ENCODE data around the gene B3GAT3. TPM values are rescaled to one million over a fixed set of nuclear protein-coding genes. Genes with fewer than 3 reads are reported as not detected.

Gene B3GAT3
- total RNA-seq, 8 experiments from 2014 or later: 28.6 to 56.5 (median 37.0) TPM

GRCh38 chr11:62567018-62567633, 54.7 kb downstream of the B3GAT3 start:
- WGBS, 10 experiments: 71 to 100% (median 97%) methylated on average over 1 to 4 of the region's 8 CpGs; no CpG with 5 or more reads in 3 of the 10 experiments
- H3K4me1 ChIP-seq (replicated peaks in 1 of 2): peaks cover under 1 to 1% of the 10 kb centered on the region in 2 donors
- ATAC-seq (replicated peaks in 6 of 8): no peak
- in situ Hi-C loops (cut with MboI; ENCODE audit: low pct_unique_long_range_greater_than_20kb in 2 of 9, low sequenced_read_pairs in 9 of 9, unreplicated experiment in 9 of 9): loop anchor here in 2 of 9 experiments (25.0 kb wide), 2 partner anchors 155 to 180 kb away; partner anchors contain the start of gene SCGB1A1 (in 1 of the 2)
- H3K4me3 ChIP-seq: no peak overlapping the region
- no peak overlapping the region for H3K27ac ChIP-seq

- H3K27ac ChIP-seq: no peak overlapping the region
- H3K4me3 ChIP-seq: no peak overlapping the region
- WGBS, 10 experiments: 63 to 100% (median 92%) methylated on average over 1 to 8 of the region's 8 CpGs; no CpG with 5 or more reads in 2 of the 10 experiments
- in situ Hi-C loops (cut with MboI; ENCODE audit: low pct_unique_long_range_greater_than_20kb in 2 of 9, low sequenced_read_pairs in 9 of 9, unreplicated experiment in 9 of 9): loop anchor here in 2 of 9 experiments (25.0 kb wide), 2 partner anchors 154 to 179 kb away; partner anchors contain the start of gene SCGB1A1 (in 1 of the 2)
- peaks cover 2% of the 10 kb centered on the region in 2 donors for H3K4me1 ChIP-seq (replicated peaks in 1 of 2)
- ATAC-seq (replicated peaks in 6 of 8): no peak
Measured at GRCh38 chr11:62566247-62566646, 55.5 kb downstream of the B3GAT3 start.

Other genes with a start within 250 kb of the B3GAT3 start
- gene SCGB1A1, start 203.0 kb downstream of the B3GAT3 start, total RNA-seq: not detected
- 10 to 100 TPM in 4 of 8 experiments, 1 to 10 TPM in 4; 1.2 to 93.7 (median 13.5) TPM for gene AHNAK, start 75.2 kb downstream of the B3GAT3 start, total RNA-seq
- gene EEF1G, start 48.1 kb downstream of the B3GAT3 start, total RNA-seq: 1,000 to 10,000 TPM; 1,525 to 3,247 (median 2,152) TPM
- gene TUT1, start 30.5 kb downstream of the B3GAT3 start, total RNA-seq: 10 to 100 TPM; 11.5 to 24.4 (median 17.3) TPM
- gene MTA2, start 20.1 kb downstream of the B3GAT3 start, total RNA-seq: 100 to 1,000 TPM in 3 of 8 experiments, 10 to 100 TPM in 5; 49.1 to 146 (median 83.3) TPM
- 10 to 100 TPM in 4 of 8 experiments, 1 to 10 TPM in 4; 1.4 to 56.9 (median 10.0) TPM for gene EML3, start 9.2 kb downstream of the B3GAT3 start, total RNA-seq
- gene ROM1, start 8.7 kb downstream of the B3GAT3 start, total RNA-seq: 10 to 100 TPM in 1 of 8 experiments, 1 to 10 TPM in 6, under 1 TPM in 1; 0.49 to 14.5 (median 4.8) TPM
- gene GANAB, start 24.6 kb upstream of the B3GAT3 start, total RNA-seq: 100 to 1,000 TPM in 7 of 8 experiments, 10 to 100 TPM in 1; 97.8 to 296 (median 172) TPM
- gene INTS5, start 31.3 kb upstream of the B3GAT3 start, total RNA-seq: 10 to 100 TPM; 10.8 to 24.8 (median 17.9) TPM
- 100 to 1,000 TPM in 4 of 8 experiments, 10 to 100 TPM in 4; 51.9 to 159 (median 95.0) TPM for gene C11orf98, start 43.2 kb upstream of the B3GAT3 start, total RNA-seq
- 10 to 100 TPM; 25.7 to 90.2 (median 37.9) TPM for gene CSKMT, start 43.3 kb upstream of the B3GAT3 start, total RNA-seq
- gene UQCC3, start 49.7 kb upstream of the B3GAT3 start, total RNA-seq: 10 to 100 TPM in 5 of 8 experiments, 1 to 10 TPM in 3; 7.9 to 17.7 (median 10.3) TPM
- gene LBHD1, start 50.3 kb upstream of the B3GAT3 start, total RNA-seq: 10 to 100 TPM in 3 of 8 experiments, 1 to 10 TPM in 5; 2.8 to 32.4 (median 4.6) TPM
- gene UBXN1, start 57.1 kb upstream of the B3GAT3 start, total RNA-seq: 100 to 1,000 TPM in 7 of 8 experiments, 10 to 100 TPM in 1; 95.5 to 132 (median 123) TPM
- 1 to 10 TPM in 2 of 8 experiments, under 1 TPM in 6; 0.33 to 9.3 (median 0.49) TPM for gene LRRN4CL, start 67.5 kb upstream of the B3GAT3 start, total RNA-seq
- gene BSCL2, start 85.4 kb upstream of the B3GAT3 start, total RNA-seq: 100 to 1,000 TPM in 6 of 8 experiments, 10 to 100 TPM in 2; 55.0 to 446 (median 341) TPM
- gene GNG3, start 85.7 kb upstream of the B3GAT3 start, total RNA-seq: 100 to 1,000 TPM in 5 of 8 experiments, under 1 TPM in 3; 0.61 to 171 (median 111) TPM
- gene HNRNPUL2, start 105.5 kb upstream of the B3GAT3 start, total RNA-seq: 10 to 100 TPM; 13.4 to 55.2 (median 27.8) TPM
- 10 to 100 TPM; 41.6 to 67.2 (median 48.7) TPM for gene TTC9C, start 106.5 kb upstream of the B3GAT3 start, total RNA-seq
- 10 to 100 TPM in 3 of 8 experiments, 1 to 10 TPM in 5; 7.4 to 12.8 (median 9.5) TPM for gene ZBTB3, start 132.2 kb upstream of the B3GAT3 start, total RNA-seq
- gene POLR2G, start 139.6 kb upstream of the B3GAT3 start, total RNA-seq: 100 to 1,000 TPM in 6 of 8 experiments, 10 to 100 TPM in 2; 83.4 to 178 (median 115) TPM
- gene TAF6L, start 149.4 kb upstream of the B3GAT3 start, total RNA-seq: 10 to 100 TPM in 5 of 8 experiments, 1 to 10 TPM in 3; 8.7 to 40.6 (median 13.9) TPM
- 100 to 1,000 TPM in 1 of 8 experiments, 10 to 100 TPM in 7; 17.6 to 125 (median 42.2) TPM for gene TMEM179B, start 165.4 kb upstream of the B3GAT3 start, total RNA-seq
- 10 to 100 TPM; 13.6 to 31.3 (median 25.3) TPM for gene TMEM223, start 170.0 kb upstream of the B3GAT3 start, total RNA-seq
- gene NXF1, start 183.5 kb upstream of the B3GAT3 start, total RNA-seq: 10 to 100 TPM; 22.4 to 86.6 (median 45.4) TPM
- 10 to 100 TPM; 26.2 to 54.3 (median 33.9) TPM for gene STX5, start 210.1 kb upstream of the B3GAT3 start, total RNA-seq
- 1 to 10 TPM in 6 of 8 experiments, not detected in 2; 1.3 to 5.7 (median 2.1) TPM for gene TEX54, start 210.9 kb upstream of the B3GAT3 start, total RNA-seq
- gene WDR74, start 217.6 kb upstream of the B3GAT3 start, total RNA-seq: 100 to 1,000 TPM in 1 of 8 experiments, 10 to 100 TPM in 7; 41.4 to 110 (median 81.7) TPM

Measured in motor neuron (in vitro differentiated cells).